ENCODE data around the gene MINAR1. TPM values are rescaled to one million over a fixed set of nuclear protein-coding genes. Genes with fewer than 3 reads are reported as not detected.

Gene MINAR1
- total RNA-seq, 1 experiment from 2014 or later: 0.22 TPM

DNA sequence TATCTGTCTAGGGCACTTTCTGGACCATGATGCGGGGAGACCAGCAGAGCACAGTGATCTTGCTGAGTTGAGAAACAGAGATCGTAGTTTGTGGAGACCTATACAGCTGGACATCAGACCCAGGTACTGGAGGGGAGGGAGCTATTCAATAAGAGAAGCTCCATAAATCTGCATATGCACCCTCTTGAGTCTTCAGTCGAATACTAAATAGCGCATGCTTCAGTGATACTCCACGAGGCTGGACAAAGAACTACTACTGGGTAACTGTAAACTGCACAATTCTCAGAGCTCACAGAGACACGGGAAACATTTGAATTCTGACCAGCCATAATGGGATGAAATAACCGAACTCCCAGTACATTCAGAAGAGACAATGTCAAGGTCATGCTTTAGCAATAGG is 49.7 kb downstream of the MINAR1 start:
- H3K4me1 ChIP-seq (ENCODE audit: insufficient read depth, low read length): no peaks in the 10 kb centered on the region
- CTCF ChIA-PET: interaction anchor here (0.7 kb wide), 1 partner anchor 142 kb away, joined by 3 read pairs; no protein-coding TSS in a partner anchor
- no peak for ATAC-seq
- intact Hi-C loops (cut with micrococcal nuclease): no loop called here
- H3K9ac ChIP-seq (ENCODE audit: low read length): no peak overlapping the region
- no peaks in the 10 kb centered on the region for H3F3A ChIP-seq (ENCODE audit: low read length, unreplicated experiment)
- peaks cover 4% of the 10 kb centered on the region; the same call in 1 of the 2 replicates for H3K27me3 ChIP-seq (ENCODE audit: low read length)
- H3K9me2 ChIP-seq (replicated peaks; ENCODE audit: low read length): no peaks in the 10 kb centered on the region
- BruUV-seq (replicated peaks): no TSS peak
- H4K20me1 ChIP-seq (ENCODE audit: low read length): no peaks in the 10 kb centered on the region
- no peak overlapping the region for H2AFZ ChIP-seq (ENCODE audit: low read length)
- POLR2A ChIA-PET (ENCODE audit: unreplicated experiment): no interaction called here
- H3K36me3 ChIP-seq (ENCODE audit: low read depth, low read length): no peaks in the 10 kb centered on the region
- no peak overlapping the region for H3K4me3 ChIP-seq (ENCODE audit: low read length)
- DNase-seq: no peak
- no peak overlapping the region for H3K4me2 ChIP-seq (ENCODE audit: low read length)
- H3K9me3 ChIP-seq (ENCODE audit: low read length): no peaks in the 10 kb centered on the region
- no peak for TF ChIP-seq EZH2 (IDR thresholded peaks at IDR 0.05; ENCODE audit: low read length, unreplicated experiment)
- TF ChIP-seq EZH2phosphoT487 (IDR thresholded peaks at IDR 0.05; ENCODE audit: borderline replicate concordance, low read length): no peak
- TF ChIP-seq, protein P1, sequence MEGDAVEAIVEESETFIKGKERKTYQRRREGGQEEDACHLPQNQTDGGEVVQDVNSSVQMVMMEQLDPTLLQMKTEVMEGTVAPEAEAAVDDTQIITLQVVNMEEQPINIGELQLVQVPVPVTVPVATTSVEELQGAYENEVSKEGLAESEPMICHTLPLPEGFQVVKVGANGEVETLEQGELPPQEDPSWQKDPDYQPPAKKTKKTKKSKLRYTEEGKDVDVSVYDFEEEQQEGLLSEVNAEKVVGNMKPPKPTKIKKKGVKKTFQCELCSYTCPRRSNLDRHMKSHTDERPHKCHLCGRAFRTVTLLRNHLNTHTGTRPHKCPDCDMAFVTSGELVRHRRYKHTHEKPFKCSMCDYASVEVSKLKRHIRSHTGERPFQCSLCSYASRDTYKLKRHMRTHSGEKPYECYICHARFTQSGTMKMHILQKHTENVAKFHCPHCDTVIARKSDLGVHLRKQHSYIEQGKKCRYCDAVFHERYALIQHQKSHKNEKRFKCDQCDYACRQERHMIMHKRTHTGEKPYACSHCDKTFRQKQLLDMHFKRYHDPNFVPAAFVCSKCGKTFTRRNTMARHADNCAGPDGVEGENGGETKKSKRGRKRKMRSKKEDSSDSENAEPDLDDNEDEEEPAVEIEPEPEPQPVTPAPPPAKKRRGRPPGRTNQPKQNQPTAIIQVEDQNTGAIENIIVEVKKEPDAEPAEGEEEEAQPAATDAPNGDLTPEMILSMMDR (conservative IDR thresholded peaks at IDR 0.05; ENCODE audit: low read depth, low read length): no peak
- H3K27ac ChIP-seq (ENCODE audit: low read length): no peak overlapping the region
- H3K79me2 ChIP-seq (ENCODE audit: low read length): no peaks in the 10 kb centered on the region

Other genes starting within 250 kb of the MINAR1 start
- gene ANKRD34C, start 149.6 kb upstream of the MINAR1 start, total RNA-seq (2014; rRNA removed): not detected in 2 replicates
- 164 and 178 TPM in 2 replicates for gene TMED3, start 121.2 kb upstream of the MINAR1 start, total RNA-seq (2014; rRNA removed)

Data from PC-3 (cell line).